Right atrium auricular region (tissue), 2 donors: ENCODE measurements around the gene KBTBD2. TPM values are rescaled to one million over a fixed set of nuclear protein-coding genes. Genes with fewer than 3 reads are reported as not detected.
A peak's percentile ranks its signal among the peaks of the same experiment; 100 is the strongest.
"Not testable (repeated sequence)": the region's sequence is repeated elsewhere in the genome, so short reads cannot be mapped to it uniquely, and the experiment has no call there.

Experiments
- DNase-seq: peaks from one replicate; pipeline ENCODE4 v3.0.0-alpha.2; 2019; ENCODE audit warnings: low spot score
- H3K27ac ChIP-seq, 2 donors: fragments of 200-600 bp; sonication (generic); 1 replicate in 1 of 2; 2 replicates in 1 of 2; pipeline ENCODE4 v1.5.1; 2016 to 2019
- H3K27me3 ChIP-seq, 2 donors: fragments of 200-600 bp; sonication (generic); one replicate each; pipeline versions ENCODE4 v1.5.1 to v1.6.0; 2017 to 2019
- H3K36me3 ChIP-seq: fragments of 200-600 bp; sonication (generic); one replicate; pipeline ENCODE4 v1.5.1; 2016
- H3K4me1 ChIP-seq, 2 donors: fragments of 200-600 bp; sonication (generic); one replicate each; pipeline versions ENCODE4 v1.5.1 to v1.6.0; 2017 to 2019
- H3K4me3 ChIP-seq, 2 donors: fragments of 200-600 bp; sonication (generic); 1 replicate in 1 of 2; 2 replicates in 1 of 2; pipeline ENCODE4 v1.5.1; 2017 to 2019; ENCODE audit warnings: mild to moderate bottlenecking in 1 of 2, moderate library complexity in 1 of 2
- H3K9me3 ChIP-seq, 2 donors: fragments of 200-600 bp; sonication (generic); one replicate each; pipeline ENCODE4 v1.5.1; 2019
- CTCF ChIP-seq, 2 donors: fragments of 200-600 bp; sonication (generic); IDR thresholded peaks; one replicate each; pipeline ENCODE4 v1.5.1; 2019; ENCODE audit warnings: antibody characterized with exemption in 2 of 2
- total RNA-seq, 2 donors: library from RNA; depleted of rRNA; stranded (reverse); fragments of >200 nt; gene quantifications; one replicate each; pipeline ENCODE4 v1.1.0, GENCODE V29; 2016

Gene KBTBD2
- total RNA-seq, 2 donors from 2014 or later = 22.4 to 26.0 TPM

- Histone ChIP-seq H3K27ac (no peak overlapping the region), H3K9me3 (no peaks in the 10 kb centered on the region), H3K27me3 (no peaks in the 10 kb centered on the region), H3K36me3 (no peaks in the 10 kb centered on the region), H3K4me1 (no peaks in the 10 kb centered on the region), H3K4me3 (no peak overlapping the region)
- no peak for TF ChIP-seq CTCF (IDR thresholded peaks at IDR 0.05)
- no peak for DNase-seq
These were observed 31.5 kb downstream of the KBTBD2 start for GRCh38 chr7:32860090-32860489.

- Histone ChIP-seq H3K4me3 (no peak overlapping the region), H3K36me3 (no peaks in the 10 kb centered on the region), H3K27ac (no peak overlapping the region), H3K27me3 (no peaks in the 10 kb centered on the region), H3K9me3 (no peaks in the 10 kb centered on the region), H3K4me1 (no peaks in the 10 kb centered on the region)
- no peak for DNase-seq
- no peak for TF ChIP-seq CTCF (IDR thresholded peaks at IDR 0.05)
These were observed 32.9 kb downstream of the KBTBD2 start for GRCh38 chr7:32858648-32859047.

- H3K36me3 ChIP-seq, H3K4me1 ChIP-seq, H3K27me3 ChIP-seq, H3K27ac ChIP-seq, H3K9me3 ChIP-seq, DNase-seq, H3K4me3 ChIP-seq: not testable (repeated sequence)
These were observed 34.5 kb downstream of the KBTBD2 start for GRCh38 chr7:32857063-32857462.

GRCh38 chr7:32855837-32856775 is 35.5 kb downstream of the KBTBD2 start:
- not testable (repeated sequence) for DNase-seq, H3K9me3 ChIP-seq, H3K4me3 ChIP-seq, H3K36me3 ChIP-seq, H3K27ac ChIP-seq, H3K27me3 ChIP-seq, H3K4me1 ChIP-seq

- not testable (repeated sequence) for H3K27ac ChIP-seq, H3K9me3 ChIP-seq, H3K27me3 ChIP-seq, H3K4me3 ChIP-seq, DNase-seq, H3K36me3 ChIP-seq, H3K4me1 ChIP-seq
These were observed 40.9 kb downstream of the KBTBD2 start for GRCh38 chr7:32850654-32851053.

- not testable (repeated sequence) for H3K4me1 ChIP-seq, DNase-seq, H3K4me3 ChIP-seq
These were observed 42.9 kb downstream of the KBTBD2 start for GRCh38 chr7:32848655-32849054.

GRCh38 chr7:32846630-32847225 is 44.8 kb downstream of the KBTBD2 start:
- H3K4me3 ChIP-seq = no peak overlapping the region
- no peaks in the 10 kb centered on the region for H3K36me3 ChIP-seq
- peaks cover 0 to 7% of the 10 kb centered on the region in 2 donors for H3K4me1 ChIP-seq
- H3K27me3 ChIP-seq = no peaks in the 10 kb centered on the region
- no peak overlapping the region for H3K27ac ChIP-seq
- DNase-seq = peak; percentile 94
- peak; percentile 94 to 98 for TF ChIP-seq CTCF (IDR thresholded peaks at IDR 0.05)
- no peaks in the 10 kb centered on the region for H3K9me3 ChIP-seq

More at GRCh38 chr7:32848655-32849054, 42.9 kb downstream of the KBTBD2 start:
- not testable (repeated sequence) for H3K9me3 ChIP-seq, H3K27ac ChIP-seq, H3K36me3 ChIP-seq, H3K27me3 ChIP-seq

- not testable (repeated sequence) for H3K4me3 ChIP-seq, DNase-seq, H3K9me3 ChIP-seq, H3K4me1 ChIP-seq, H3K36me3 ChIP-seq, H3K27ac ChIP-seq, H3K27me3 ChIP-seq
These were observed 46.8 kb downstream of the KBTBD2 start for GRCh38 chr7:32844748-32845147.

GRCh38 chr7:32843763-32844162 is 47.8 kb downstream of the KBTBD2 start:
- H3K27ac ChIP-seq, H3K27me3 ChIP-seq, H3K4me1 ChIP-seq, H3K9me3 ChIP-seq, DNase-seq, H3K4me3 ChIP-seq, H3K36me3 ChIP-seq: not testable (repeated sequence)

GRCh38 chr7:32839846-32840245 is 51.7 kb downstream of the KBTBD2 start:
- not testable (repeated sequence) for H3K9me3 ChIP-seq, DNase-seq, H3K36me3 ChIP-seq, H3K27ac ChIP-seq, H3K4me3 ChIP-seq, H3K27me3 ChIP-seq, H3K4me1 ChIP-seq

- H3K27ac ChIP-seq, H3K27me3 ChIP-seq, H3K9me3 ChIP-seq, H3K4me3 ChIP-seq, H3K36me3 ChIP-seq, H3K4me1 ChIP-seq, DNase-seq: not testable (repeated sequence)
These were observed 62.4 kb downstream of the KBTBD2 start for GRCh38 chr7:32828996-32829752.
